ENCODE data around the gene DCAF4. TPM values are rescaled to one million over a fixed set of nuclear protein-coding genes. Genes with fewer than 3 reads are reported as not detected.

The DCAF4 gene
- total RNA-seq, 1 donor from 2014 or later = 23.2 TPM

- no peak for DNase-seq (ENCODE audit: low spot score in 2 of 2, unreplicated experiment in 2 of 2)
These were observed 31.5 kb upstream of the DCAF4 start for GRCh38 chr14:72894623-72895378.

GRCh38 chr14:72898448-72898847, 27.8 kb upstream of the DCAF4 start:
- Mint-ChIP-seq H3K27ac (no peak overlapping the region), H3K27me3 (ENCODE audit: low read depth) (peaks cover 46% of the 10 kb centered on the region), H3K9me3 (no peaks in the 10 kb centered on the region), H3K4me1 (peaks cover 21% of the 10 kb centered on the region), H3K4me3 (no peak overlapping the region), H3K36me3 (no peaks in the 10 kb centered on the region)
- TF ChIP-seq, protein P1, sequence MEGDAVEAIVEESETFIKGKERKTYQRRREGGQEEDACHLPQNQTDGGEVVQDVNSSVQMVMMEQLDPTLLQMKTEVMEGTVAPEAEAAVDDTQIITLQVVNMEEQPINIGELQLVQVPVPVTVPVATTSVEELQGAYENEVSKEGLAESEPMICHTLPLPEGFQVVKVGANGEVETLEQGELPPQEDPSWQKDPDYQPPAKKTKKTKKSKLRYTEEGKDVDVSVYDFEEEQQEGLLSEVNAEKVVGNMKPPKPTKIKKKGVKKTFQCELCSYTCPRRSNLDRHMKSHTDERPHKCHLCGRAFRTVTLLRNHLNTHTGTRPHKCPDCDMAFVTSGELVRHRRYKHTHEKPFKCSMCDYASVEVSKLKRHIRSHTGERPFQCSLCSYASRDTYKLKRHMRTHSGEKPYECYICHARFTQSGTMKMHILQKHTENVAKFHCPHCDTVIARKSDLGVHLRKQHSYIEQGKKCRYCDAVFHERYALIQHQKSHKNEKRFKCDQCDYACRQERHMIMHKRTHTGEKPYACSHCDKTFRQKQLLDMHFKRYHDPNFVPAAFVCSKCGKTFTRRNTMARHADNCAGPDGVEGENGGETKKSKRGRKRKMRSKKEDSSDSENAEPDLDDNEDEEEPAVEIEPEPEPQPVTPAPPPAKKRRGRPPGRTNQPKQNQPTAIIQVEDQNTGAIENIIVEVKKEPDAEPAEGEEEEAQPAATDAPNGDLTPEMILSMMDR (IDR thresholded peaks at IDR 0.05; ENCODE audit: unreplicated experiment) = no peak
- DNase-seq (ENCODE audit: low spot score in 2 of 2, unreplicated experiment in 2 of 2) = no peak

More at GRCh38 chr14:72894623-72895378, 31.5 kb upstream of the DCAF4 start:
- TF ChIP-seq, protein P1 (IDR thresholded peaks at IDR 0.05; ENCODE audit: unreplicated experiment) = no peak
- Mint-ChIP-seq H3K36me3 (no peaks in the 10 kb centered on the region), H3K27ac (no peak overlapping the region), H3K4me3 (peak overlapping the region; percentile 88), H3K9me3 (no peaks in the 10 kb centered on the region), H3K4me1 (peaks cover 33% of the 10 kb centered on the region), H3K27me3 (ENCODE audit: low read depth) (peaks cover 71% of the 10 kb centered on the region)

DNA sequence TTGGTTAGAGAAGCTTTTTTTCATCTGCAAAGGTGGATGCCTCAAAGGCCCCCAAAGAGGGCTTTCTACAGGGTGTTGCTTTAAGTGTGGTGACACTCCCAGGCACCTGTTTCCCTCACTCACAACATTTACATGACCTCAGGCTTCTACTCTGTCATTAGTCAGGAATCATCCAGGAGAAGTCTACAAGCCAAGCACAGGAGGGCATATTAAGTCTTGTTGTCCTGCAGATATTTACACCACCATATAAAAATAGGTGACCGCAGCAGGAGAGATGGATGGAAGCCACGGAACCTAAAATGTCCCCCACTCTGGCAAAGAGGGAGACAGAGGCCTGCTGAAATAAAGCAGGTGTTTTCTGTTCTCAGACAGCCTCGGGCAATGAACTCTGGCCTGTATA, 24.9 kb upstream of the DCAF4 start:
- H3K4me1 Mint-ChIP-seq = peaks cover 3% of the 10 kb centered on the region
- no peak overlapping the region for H3K4me3 Mint-ChIP-seq
- DNase-seq (ENCODE audit: low spot score in 2 of 2, unreplicated experiment in 2 of 2) = no peak
- H3K27me3 Mint-ChIP-seq (ENCODE audit: low read depth) = peaks cover 21% of the 10 kb centered on the region
- no peaks in the 10 kb centered on the region for H3K36me3 Mint-ChIP-seq
- H3K27ac Mint-ChIP-seq = no peak overlapping the region
- H3K9me3 Mint-ChIP-seq = no peaks in the 10 kb centered on the region
- TF ChIP-seq, protein P1 (IDR thresholded peaks at IDR 0.05; ENCODE audit: unreplicated experiment) = no peak

GRCh38 chr14:72902801-72903530, 23.3 kb upstream of the DCAF4 start:
- peaks cover 16% of the 10 kb centered on the region for H3K4me1 Mint-ChIP-seq
- DNase-seq (ENCODE audit: low spot score in 2 of 2, unreplicated experiment in 2 of 2) = no peak
- H3K36me3 Mint-ChIP-seq = no peaks in the 10 kb centered on the region
- H3K4me3 Mint-ChIP-seq = no peak overlapping the region
- no peaks in the 10 kb centered on the region for H3K9me3 Mint-ChIP-seq
- H3K27ac Mint-ChIP-seq = no peak overlapping the region
- peaks cover 10% of the 10 kb centered on the region for H3K27me3 Mint-ChIP-seq (ENCODE audit: low read depth)
- TF ChIP-seq, protein P1 (IDR thresholded peaks at IDR 0.05; ENCODE audit: unreplicated experiment) = no peak

DNA sequence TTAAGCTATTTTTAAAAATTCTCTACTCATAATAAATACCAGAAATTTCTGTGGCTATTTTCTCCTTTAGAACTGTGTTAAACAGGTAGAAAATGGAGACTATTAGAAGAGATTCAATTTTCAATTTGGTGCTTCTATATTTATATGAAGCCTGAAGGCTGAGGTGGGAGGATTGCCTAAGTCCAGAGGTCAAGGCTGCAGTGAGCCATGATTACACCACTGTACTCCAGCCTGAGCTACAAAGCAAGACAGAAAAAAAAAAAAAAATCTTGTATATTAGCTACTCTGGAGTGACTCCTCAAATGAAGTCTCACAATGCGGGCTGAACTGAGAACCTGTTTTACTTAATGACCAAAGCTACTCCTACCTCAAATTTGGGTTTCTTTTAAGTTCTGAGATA, 22.5 kb upstream of the DCAF4 start:
- no peaks in the 10 kb centered on the region for H3K36me3 Mint-ChIP-seq
- H3K4me3 Mint-ChIP-seq = no peak overlapping the region
- H3K4me1 Mint-ChIP-seq = peaks cover 18% of the 10 kb centered on the region
- peaks cover 10% of the 10 kb centered on the region for H3K27me3 Mint-ChIP-seq (ENCODE audit: low read depth)
- no peak overlapping the region for H3K27ac Mint-ChIP-seq
- no peak for DNase-seq (ENCODE audit: low spot score in 2 of 2, unreplicated experiment in 2 of 2)
- H3K9me3 Mint-ChIP-seq = no peaks in the 10 kb centered on the region
- TF ChIP-seq, protein P1 (IDR thresholded peaks at IDR 0.05; ENCODE audit: unreplicated experiment) = no peak

All from mesothelial cell of epicardium (in vitro differentiated cells).